Right lobe of liver (tissue), 4 donors: ENCODE results near the gene MARVELD1.

Experiments used
- POLR2A ChIP-seq: fragments of 450-650 bp; IDR thresholded peaks from one replicate; pipeline ENCODE4 v1.6.1; 2017; ENCODE audit warnings: antibody characterized with exemption, mild to moderate bottlenecking
- TF ChIP-seq, protein P1 (sequence below), 4 donors: fragments of 200-600 bp in 3 of 4; fragments of 450-650 bp in 1 of 4; IDR thresholded peaks; one replicate each; pipeline versions ENCODE4 v1.5.1 to v1.8.0; 2016 to 2022; ENCODE audit warnings: antibody characterized with exemption in 4 of 4, mild to moderate bottlenecking in 2 of 4
- donor health status: DM: no; HTN: no; CAD: no.
- donor health status: DM: no; HTN: no; CAD: no.
- donor health status: DM: no; HTN: yes; CAD: no.

DNA sequence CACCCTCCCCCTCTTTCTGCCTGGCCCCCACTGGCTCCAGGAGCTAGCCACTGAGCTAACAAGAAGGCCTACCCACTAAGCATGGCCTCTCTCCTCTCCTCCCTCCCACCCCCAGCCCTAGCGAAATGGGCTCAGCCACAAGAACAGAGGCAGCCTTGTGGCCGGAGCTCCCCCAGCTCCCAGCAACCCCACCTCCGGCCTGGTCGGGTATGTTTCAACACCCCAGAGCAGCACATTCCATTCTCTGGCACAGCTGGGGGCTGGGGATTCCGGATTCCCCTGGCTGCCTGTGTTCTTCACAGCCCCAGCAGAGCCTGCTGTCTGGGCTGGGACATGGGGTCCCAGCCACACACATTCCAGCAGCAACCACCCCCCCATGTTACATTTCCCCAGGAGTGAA is 49.3 kb downstream of the MARVELD1 start:
- TF ChIP-seq, protein P1, sequence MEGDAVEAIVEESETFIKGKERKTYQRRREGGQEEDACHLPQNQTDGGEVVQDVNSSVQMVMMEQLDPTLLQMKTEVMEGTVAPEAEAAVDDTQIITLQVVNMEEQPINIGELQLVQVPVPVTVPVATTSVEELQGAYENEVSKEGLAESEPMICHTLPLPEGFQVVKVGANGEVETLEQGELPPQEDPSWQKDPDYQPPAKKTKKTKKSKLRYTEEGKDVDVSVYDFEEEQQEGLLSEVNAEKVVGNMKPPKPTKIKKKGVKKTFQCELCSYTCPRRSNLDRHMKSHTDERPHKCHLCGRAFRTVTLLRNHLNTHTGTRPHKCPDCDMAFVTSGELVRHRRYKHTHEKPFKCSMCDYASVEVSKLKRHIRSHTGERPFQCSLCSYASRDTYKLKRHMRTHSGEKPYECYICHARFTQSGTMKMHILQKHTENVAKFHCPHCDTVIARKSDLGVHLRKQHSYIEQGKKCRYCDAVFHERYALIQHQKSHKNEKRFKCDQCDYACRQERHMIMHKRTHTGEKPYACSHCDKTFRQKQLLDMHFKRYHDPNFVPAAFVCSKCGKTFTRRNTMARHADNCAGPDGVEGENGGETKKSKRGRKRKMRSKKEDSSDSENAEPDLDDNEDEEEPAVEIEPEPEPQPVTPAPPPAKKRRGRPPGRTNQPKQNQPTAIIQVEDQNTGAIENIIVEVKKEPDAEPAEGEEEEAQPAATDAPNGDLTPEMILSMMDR (IDR thresholded peaks at IDR 0.05), result no peak
- TF ChIP-seq POLR2A, result no peak
